Astrocyte (in vitro differentiated cells and primary cell): ENCODE results near the gene PVR. TPM values are rescaled to one million over a fixed set of nuclear protein-coding genes. Genes with fewer than 3 reads are reported as not detected.

Experiments used
- DNase-seq: peaks from one replicate; pipeline ENCODE4 v3.0.0-alpha.2; 2010; ENCODE audit warnings: low read depth
- FAIRE-seq: peaks from 2 replicates; lab custom pipeline; 2011; peaks lifted over from hg19 to GRCh38; lab: Jason Lieb, UNC
- H2AFZ ChIP-seq: 2 replicates; pipeline ENCODE4 v1.6.0; 2012; ENCODE audit warnings: low read depth, low read length, inconsistent platforms
- H3K27ac ChIP-seq: 2 replicates; pipeline ENCODE4 v1.5.1; 2011; ENCODE audit warnings: low read depth, low read length, inconsistent platforms
- H3K27me3 ChIP-seq: 2 replicates; pipeline ENCODE4 v1.6.0; 2011; ENCODE audit warnings: low read length, inconsistent platforms; ENCODE audit not compliant: insufficient read depth
- H3K36me3 ChIP-seq: 2 replicates; pipeline ENCODE4 v1.5.1; 2011; ENCODE audit warnings: low read length, inconsistent platforms; ENCODE audit not compliant: insufficient read depth
- H3K4me1 ChIP-seq: 2 replicates; pipeline ENCODE4 v1.5.1; 2011; ENCODE audit warnings: low read length, inconsistent platforms; ENCODE audit not compliant: insufficient read depth
- H3K4me2 ChIP-seq: 2 replicates; pipeline ENCODE4 v1.6.0; 2012; ENCODE audit warnings: low read length, inconsistent platforms
- H3K4me3 ChIP-seq: 2 replicates; pipeline ENCODE4 v1.5.1; 2011; ENCODE audit warnings: low read depth, mild to moderate bottlenecking, low read length, inconsistent platforms; ENCODE audit not compliant: insufficient read depth
- H3K79me2 ChIP-seq: 2 replicates; pipeline ENCODE4 v1.6.0; 2012; ENCODE audit warnings: mild to moderate bottlenecking, low read length, inconsistent platforms; ENCODE audit not compliant: insufficient read depth
- H3K9ac ChIP-seq: 2 replicates; pipeline ENCODE4 v1.6.0; 2012; ENCODE audit warnings: mild to moderate bottlenecking, low read length, inconsistent platforms
- H3K9me3 ChIP-seq: 2 replicates; pipeline ENCODE4 v1.5.1; 2012; ENCODE audit warnings: low read depth, mild to moderate bottlenecking, low read length, inconsistent platforms; ENCODE audit not compliant: insufficient read depth
- H4K20me1 ChIP-seq: 2 replicates; pipeline ENCODE4 v1.6.0; 2012; ENCODE audit warnings: low read length, inconsistent platforms; ENCODE audit not compliant: insufficient read depth
- H3K27ac Mint-ChIP-seq: one replicate; pipeline ENCODE4 v1.8.0; 2021; ENCODE audit warnings: mild to moderate bottlenecking, mixed read lengths; ENCODE audit not compliant: unreplicated experiment
- H3K27me3 Mint-ChIP-seq: one replicate; pipeline ENCODE4 v1.8.0; 2021; ENCODE audit warnings: low read depth, mixed read lengths; ENCODE audit not compliant: unreplicated experiment
- H3K36me3 Mint-ChIP-seq: one replicate; pipeline ENCODE4 v1.8.0; 2021; ENCODE audit warnings: low read depth, mixed read lengths; ENCODE audit not compliant: unreplicated experiment
- H3K4me1 Mint-ChIP-seq: one replicate; pipeline ENCODE4 v1.8.0; 2021; ENCODE audit warnings: low read depth, mixed read lengths; ENCODE audit not compliant: unreplicated experiment
- H3K4me3 Mint-ChIP-seq: one replicate; pipeline ENCODE4 v1.8.0; 2021; ENCODE audit warnings: mild to moderate bottlenecking, moderate library complexity, mixed read lengths; ENCODE audit not compliant: unreplicated experiment
- H3K9me3 Mint-ChIP-seq: one replicate; pipeline ENCODE4 v1.8.0; 2021; ENCODE audit warnings: mild to moderate bottlenecking, mixed read lengths; ENCODE audit not compliant: unreplicated experiment
- EZH2 ChIP-seq: IDR thresholded peaks from 2 replicates; pipeline ENCODE4 v1.6.1; 2012; ENCODE audit warnings: mild to moderate bottlenecking, low read length, inconsistent platforms; ENCODE audit not compliant: insufficient read depth
- microRNA-seq: library from miRNA; unstranded; fragments of <30 nt; microRNA quantifications from one replicate; pipeline ENCODE4 v1.2.0, GENCODE V29; 2020
- total RNA-seq: library from RNA; stranded (reverse); gene quantifications from 2 replicates; pipeline ENCODE4 v1.2.1, GENCODE V29; 2021
- TF ChIP-seq, protein P1 (sequence below): IDR thresholded peaks from 2 replicates; pipeline ENCODE4 v1.5.1; 2011; ENCODE audit warnings: low read depth, mild to moderate bottlenecking, inconsistent platforms, low read length, moderate library complexity; ENCODE audit not compliant: insufficient read depth

PVR gene
- total RNA-seq, 1 donor from 2014 or later, result 81.6 TPM

DNA sequence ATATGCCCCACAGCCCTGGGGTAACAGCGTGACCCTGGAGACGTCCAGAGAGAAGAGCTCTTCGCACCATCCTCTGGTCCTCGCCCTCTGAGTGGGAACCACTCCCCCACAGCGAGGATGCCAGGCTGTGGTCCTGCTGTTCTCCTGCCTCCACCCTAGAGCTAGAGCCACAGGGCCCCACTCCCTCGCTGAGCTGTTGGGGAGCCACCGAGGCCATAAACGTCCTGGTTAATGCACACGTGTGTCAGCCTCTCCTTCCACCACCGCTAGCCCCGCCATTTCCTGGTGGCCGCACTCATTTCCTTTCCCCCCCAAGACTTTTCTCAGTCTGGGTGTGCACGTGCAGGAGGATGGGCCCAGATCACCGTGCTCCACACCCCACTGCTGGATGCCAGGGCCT lies 66.8 kb downstream of the PVR start:
- Histone ChIP-seq H3K4me1 (no peaks in the 10 kb centered on the region), H3K9ac (no peak overlapping the region), H3K27me3 (no peaks in the 10 kb centered on the region), H3K27ac (no peak overlapping the region), H3K79me2 (no peaks in the 10 kb centered on the region), H3K9me3 (peaks cover 3% of the 10 kb centered on the region), H3K4me3 (no peak overlapping the region), H3K4me2 (no peak overlapping the region), H2AFZ (no peak overlapping the region), H3K36me3 (no peaks in the 10 kb centered on the region), H4K20me1 (no peaks in the 10 kb centered on the region)
- Mint-ChIP-seq H3K27ac (no peak overlapping the region), H3K27me3 (peaks cover 2% of the 10 kb centered on the region), H3K9me3 (peaks cover 6% of the 10 kb centered on the region), H3K4me1 (no peaks in the 10 kb centered on the region), H3K36me3 (peaks cover 3% of the 10 kb centered on the region), H3K4me3 (no peak overlapping the region)
- FAIRE-seq (no peak), DNase-seq (no peak)
- TF ChIP-seq, protein P1, sequence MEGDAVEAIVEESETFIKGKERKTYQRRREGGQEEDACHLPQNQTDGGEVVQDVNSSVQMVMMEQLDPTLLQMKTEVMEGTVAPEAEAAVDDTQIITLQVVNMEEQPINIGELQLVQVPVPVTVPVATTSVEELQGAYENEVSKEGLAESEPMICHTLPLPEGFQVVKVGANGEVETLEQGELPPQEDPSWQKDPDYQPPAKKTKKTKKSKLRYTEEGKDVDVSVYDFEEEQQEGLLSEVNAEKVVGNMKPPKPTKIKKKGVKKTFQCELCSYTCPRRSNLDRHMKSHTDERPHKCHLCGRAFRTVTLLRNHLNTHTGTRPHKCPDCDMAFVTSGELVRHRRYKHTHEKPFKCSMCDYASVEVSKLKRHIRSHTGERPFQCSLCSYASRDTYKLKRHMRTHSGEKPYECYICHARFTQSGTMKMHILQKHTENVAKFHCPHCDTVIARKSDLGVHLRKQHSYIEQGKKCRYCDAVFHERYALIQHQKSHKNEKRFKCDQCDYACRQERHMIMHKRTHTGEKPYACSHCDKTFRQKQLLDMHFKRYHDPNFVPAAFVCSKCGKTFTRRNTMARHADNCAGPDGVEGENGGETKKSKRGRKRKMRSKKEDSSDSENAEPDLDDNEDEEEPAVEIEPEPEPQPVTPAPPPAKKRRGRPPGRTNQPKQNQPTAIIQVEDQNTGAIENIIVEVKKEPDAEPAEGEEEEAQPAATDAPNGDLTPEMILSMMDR, result no peak
- TF ChIP-seq EZH2, result no peak

DNA sequence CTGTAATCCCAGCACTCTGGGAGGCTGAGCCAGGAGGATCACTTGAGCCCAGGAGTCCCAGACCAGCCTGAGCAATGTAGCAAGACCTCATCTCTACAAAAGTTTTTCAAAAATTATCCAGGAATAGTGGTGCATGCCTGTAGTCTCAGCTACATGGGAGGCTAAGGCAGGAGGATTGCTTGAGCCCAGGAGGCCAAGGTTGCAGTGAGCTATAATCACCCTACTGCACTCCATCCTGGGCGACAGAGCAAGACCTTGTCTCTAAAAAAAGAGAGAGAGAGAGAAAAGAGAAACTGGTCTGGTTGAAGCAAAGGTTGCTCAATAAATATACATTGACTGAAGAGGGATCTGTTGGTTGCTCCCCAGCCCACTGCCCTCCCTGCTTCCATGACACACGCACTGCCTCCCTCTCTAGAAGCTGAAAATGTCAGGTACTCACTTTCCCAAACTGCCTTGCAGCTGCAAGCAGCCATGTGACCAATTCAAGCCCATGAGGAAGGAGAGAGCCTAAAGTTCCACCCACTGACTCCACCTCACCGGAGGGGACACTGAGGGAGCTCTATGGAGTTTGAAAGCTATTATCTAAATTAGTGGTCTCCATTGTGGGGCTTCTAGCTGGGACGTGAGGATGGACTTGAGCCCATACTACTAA lies 69.3 kb downstream of the PVR start:
- no peaks in the 10 kb centered on the region for H3K27me3 ChIP-seq
- no peak for DNase-seq
- H3K4me1 ChIP-seq, result no peaks in the 10 kb centered on the region
- H3K9me3 Mint-ChIP-seq, result peaks cover 6% of the 10 kb centered on the region
- no peak overlapping the region for H2AFZ ChIP-seq
- H3K27ac Mint-ChIP-seq, result no peak overlapping the region
- H3K4me1 Mint-ChIP-seq, result peaks cover under 1% of the 10 kb centered on the region
- no peak overlapping the region for H3K4me3 ChIP-seq
- peaks cover 3% of the 10 kb centered on the region for H3K9me3 ChIP-seq
- no peak overlapping the region for H3K4me2 ChIP-seq
- no peaks in the 10 kb centered on the region for H3K79me2 ChIP-seq
- no peaks in the 10 kb centered on the region for H4K20me1 ChIP-seq
- no peak overlapping the region for H3K9ac ChIP-seq
- no peak overlapping the region for H3K27ac ChIP-seq
- H3K4me3 Mint-ChIP-seq, result no peak overlapping the region
- peaks cover 3% of the 10 kb centered on the region for H3K36me3 Mint-ChIP-seq
- no peaks in the 10 kb centered on the region for H3K36me3 ChIP-seq
- no peak for FAIRE-seq
- TF ChIP-seq, protein P1, result no peak
- TF ChIP-seq EZH2, result no peak
- H3K27me3 Mint-ChIP-seq, result peaks cover 2% of the 10 kb centered on the region

Small RNA genes within 50 kb of the gene (microRNA-seq; reads per million reads assigned to microRNA genes)
- gene MIR4531, result not detected

Other genes with a start within 250 kb of the PVR start
- gene ZNF285, start 242.3 kb upstream of the PVR start, total RNA-seq, result 2.1 and 2.9 TPM in 2 replicates
- 9.5 and 9.8 TPM in 2 replicates for gene ZNF229, start 195.4 kb upstream of the PVR start, total RNA-seq
- gene ZNF180, start 143.4 kb upstream of the PVR start, total RNA-seq, result 3.2 and 5.3 TPM in 2 replicates
- gene CEACAM20, start 114.2 kb upstream of the PVR start, total RNA-seq, result not detected in 2 replicates
- not detected in 2 replicates for gene IGSF23, start 30.3 kb upstream of the PVR start, total RNA-seq
- gene CEACAM19, start 27.6 kb downstream of the PVR start, total RNA-seq, result 5.8 and 8.0 TPM in 2 replicates
- 0.14 TPM in 1 of 2 replicates, not detected in the other for gene CEACAM16, start 55.2 kb downstream of the PVR start, total RNA-seq
- gene BCL3, start 104.8 kb downstream of the PVR start, total RNA-seq, result 16.9 and 17.3 TPM in 2 replicates
- not detected in 2 replicates for gene CBLC, start 134.0 kb downstream of the PVR start, total RNA-seq
- gene BCAM, start 165.2 kb downstream of the PVR start, total RNA-seq, result 11.5 and 14.0 TPM in 2 replicates
- gene NECTIN2, start 202.4 kb downstream of the PVR start, total RNA-seq, result 297 and 302 TPM in 2 replicates
- 93.4 and 107 TPM in 2 replicates for gene TOMM40, start 247.3 kb downstream of the PVR start, total RNA-seq